PC-3 (cell line): Measurements from ENCODE around the gene SLC26A11.

Source experiments
- CTCF ChIP-seq: fragments of 300-600 bp; sonication (generic); conservative IDR thresholded peaks from 2 replicates; pipeline ENCODE4 v1.5.1; 2017; ENCODE audit warnings: antibody characterized with exemption, low read depth, mild to moderate bottlenecking, low read length
- EZH2 ChIP-seq: fragments of 300-600 bp; sonication (generic); IDR thresholded peaks from one replicate; pipeline ENCODE4 v1.6.1; 2017; ENCODE audit warnings: antibody characterized with exemption, mild to moderate bottlenecking, low read length; ENCODE audit not compliant: unreplicated experiment
- EZH2phosphoT487 ChIP-seq: fragments of 300-600 bp; sonication (generic); IDR thresholded peaks from 2 replicates; pipeline ENCODE4 v1.6.1; 2018; ENCODE audit warnings: mild to moderate bottlenecking, antibody characterized with exemption, low read length, borderline replicate concordance

DNA sequence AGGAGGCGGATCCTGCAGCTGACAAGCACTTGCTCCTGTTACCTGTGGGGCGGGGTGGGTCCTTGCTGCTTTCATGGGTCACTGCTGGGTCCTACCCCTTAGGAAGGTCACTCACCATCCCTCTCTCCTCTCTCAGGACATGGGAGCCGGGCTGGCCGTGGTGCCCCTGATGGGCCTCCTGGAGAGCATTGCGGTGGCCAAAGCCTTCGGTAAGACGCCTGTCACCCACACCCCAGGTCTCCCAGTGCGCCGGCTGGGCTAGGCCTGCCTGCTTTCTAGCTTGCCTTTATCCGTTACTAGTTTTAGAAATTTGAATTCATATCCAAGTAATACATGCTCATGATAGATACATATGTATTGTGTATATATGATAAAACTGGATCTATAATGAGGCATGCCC lies 17.2 kb downstream of the SLC26A11 start:
- TF ChIP-seq CTCF (no peak), EZH2 (no peak), EZH2phosphoT487 (no peak)
